Stimulated activated CD4-positive, alpha-beta T cell treated with anti-CD3 and anti-CD28 coated beads, Interleukin-12 subunit alpha, Interleukin-12 subunit beta, amount 100 ng/mL, for 48 hours (primary cell): Measurements from ENCODE around the gene IQGAP1.
"Not testable (repeated sequence)": the region's sequence is repeated elsewhere in the genome, so short reads cannot be mapped to it uniquely, and the experiment has no call there.

Experiments used
- DNase-seq, 3 donors: peaks; one replicate each; pipeline ENCODE4 v3.0.0-alpha.2; 2020; ENCODE audit warnings: low read depth in 2 of 3, low spot score in 1 of 3

IQGAP1 gene

DNA sequence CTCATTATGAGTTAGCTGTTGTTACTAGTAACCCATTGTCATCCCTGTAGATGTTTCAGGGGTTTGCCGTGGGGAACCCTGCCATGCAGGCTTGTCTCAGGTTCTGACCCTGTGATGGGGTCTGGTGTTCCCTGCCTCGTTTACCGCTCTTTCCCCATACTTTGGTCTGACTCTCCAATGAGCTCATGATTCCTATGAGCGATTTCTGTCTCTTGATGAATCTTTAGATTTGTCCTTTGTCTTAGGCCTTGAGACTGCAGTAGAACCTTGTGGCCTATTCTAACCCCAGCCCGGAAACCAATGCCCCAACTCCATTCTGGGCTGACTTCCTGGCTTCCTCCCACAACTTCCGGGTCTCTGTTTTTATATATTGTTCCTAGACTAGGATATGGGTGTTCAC, 11.3 kb upstream of the IQGAP1 start:
- DNase-seq = peak; percentile 25 to 45 (median 32)

DNA sequence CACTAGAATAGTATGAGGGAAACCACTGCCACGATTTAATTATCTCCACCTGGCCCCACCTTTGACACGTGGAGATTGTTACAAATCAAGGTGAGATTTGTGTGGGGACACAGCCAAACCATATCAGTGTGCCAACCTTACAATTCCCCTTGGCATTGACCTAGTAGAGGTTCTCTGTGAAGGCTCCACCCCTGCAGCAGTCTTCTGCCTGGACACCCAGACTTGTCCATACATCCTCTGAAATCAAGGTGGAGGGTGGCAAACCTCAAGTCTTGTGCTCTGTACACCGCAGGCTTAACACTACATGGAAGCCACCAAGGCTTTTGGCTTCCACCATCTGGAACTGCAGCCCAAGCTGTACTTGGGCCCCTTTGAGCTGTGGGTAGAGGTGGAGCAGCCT, 8.8 kb upstream of the IQGAP1 start:
- no peak for DNase-seq

DNA sequence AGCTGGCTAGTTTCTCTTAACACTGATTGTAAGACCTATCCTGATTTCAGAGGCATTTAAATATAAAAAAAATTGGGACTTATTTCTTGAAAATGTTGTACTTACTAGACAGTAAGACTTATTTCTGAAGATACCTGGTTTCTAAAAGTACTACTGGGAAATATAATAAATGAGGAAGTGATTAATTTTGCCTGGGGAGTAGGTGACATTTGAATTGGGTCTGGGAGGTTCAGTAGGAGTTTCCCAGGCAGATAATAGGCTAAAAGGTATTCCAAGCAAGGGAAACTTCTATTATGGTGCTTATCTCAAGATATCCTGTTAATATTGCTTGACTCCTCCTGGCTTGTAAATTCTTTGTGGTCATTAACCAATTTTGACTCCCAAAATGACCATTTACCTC, 6.5 kb upstream of the IQGAP1 start:
- DNase-seq = no peak

DNA sequence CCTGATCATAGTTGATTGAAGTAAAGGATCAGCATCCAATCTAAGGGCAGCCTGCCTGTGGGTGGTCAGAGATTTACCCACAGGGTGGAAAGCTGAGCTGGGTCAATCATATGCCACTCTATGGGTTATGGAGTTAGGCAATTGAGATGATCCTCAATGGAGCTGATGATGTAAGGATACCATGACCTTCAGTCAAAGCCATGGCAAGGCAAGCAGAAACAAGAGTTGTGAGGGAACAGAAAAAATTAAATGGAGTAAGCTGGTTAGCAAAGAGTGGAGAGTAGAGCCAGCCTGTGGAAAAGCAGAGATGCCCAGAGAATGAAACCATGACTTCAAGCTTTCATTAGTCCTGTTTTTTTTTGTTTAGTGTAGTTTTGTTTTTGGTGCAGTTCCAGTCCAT, 5.7 kb upstream of the IQGAP1 start:
- no peak for DNase-seq

DNA sequence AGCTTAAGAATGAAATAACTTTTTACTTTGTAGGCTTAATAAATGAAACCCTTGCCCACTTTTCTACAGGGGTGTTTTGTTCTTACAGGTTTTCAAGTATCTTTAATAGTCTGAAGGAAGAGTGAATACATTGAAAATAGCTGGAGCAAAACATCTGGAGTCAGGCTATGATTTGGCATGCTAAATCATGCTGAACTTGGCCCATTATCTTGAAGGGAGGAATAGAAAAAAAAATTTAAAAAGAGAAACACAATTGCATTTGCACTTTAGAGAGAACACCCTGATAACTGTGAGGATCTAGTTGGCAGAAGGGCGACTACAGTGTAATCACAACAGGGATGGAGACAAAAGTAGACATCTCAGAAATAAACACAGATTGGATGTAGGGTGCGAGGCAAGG, 1.8 kb upstream of the IQGAP1 start:
- no peak for DNase-seq

DNA sequence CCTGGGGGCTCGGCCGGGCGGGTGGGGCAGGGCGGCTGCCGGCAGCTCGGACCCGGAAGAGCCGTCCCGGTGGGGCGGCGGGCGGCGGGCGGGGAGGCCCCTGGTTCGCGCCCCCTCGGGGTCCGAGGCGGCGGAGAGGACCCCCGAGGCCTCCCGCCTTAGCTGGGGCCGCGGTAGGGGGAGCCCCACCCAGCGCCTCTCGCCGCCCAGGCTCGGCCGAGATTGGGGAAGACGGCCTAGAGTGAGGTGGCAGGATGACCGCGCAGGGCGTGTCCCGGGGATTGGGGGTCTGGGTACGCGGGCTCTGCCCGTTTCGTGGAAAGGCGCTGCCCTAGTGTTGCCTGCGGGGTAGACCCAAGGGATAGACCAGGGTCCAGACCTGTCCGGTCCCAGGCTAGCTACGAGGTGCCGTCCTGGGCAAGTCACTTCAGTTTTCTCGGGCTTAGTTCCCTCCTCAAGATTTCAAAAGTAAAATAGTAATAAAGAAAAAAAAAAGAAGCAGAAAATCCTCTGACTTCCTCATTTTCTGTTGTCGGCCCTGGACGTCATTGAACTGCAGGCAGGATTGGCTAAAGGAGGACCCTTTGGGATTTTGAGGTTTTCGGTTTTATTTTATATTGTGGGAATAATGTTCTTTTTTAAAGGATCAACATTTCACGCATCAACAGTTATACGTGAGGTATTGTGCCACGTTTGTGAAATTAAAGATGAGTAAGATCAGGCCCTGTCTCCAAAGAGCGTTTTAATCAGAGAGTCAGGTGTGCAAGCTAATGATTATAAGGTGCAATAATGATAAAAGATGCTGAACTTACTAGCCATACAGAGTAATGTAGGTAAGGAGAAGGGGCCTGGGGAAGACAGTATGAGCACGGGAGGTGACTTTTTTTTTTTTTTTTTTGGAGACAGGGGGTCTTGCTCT, 679 bp downstream of the IQGAP1 start:
- peak; percentile 17 to 51 (median 30) for DNase-seq

DNA sequence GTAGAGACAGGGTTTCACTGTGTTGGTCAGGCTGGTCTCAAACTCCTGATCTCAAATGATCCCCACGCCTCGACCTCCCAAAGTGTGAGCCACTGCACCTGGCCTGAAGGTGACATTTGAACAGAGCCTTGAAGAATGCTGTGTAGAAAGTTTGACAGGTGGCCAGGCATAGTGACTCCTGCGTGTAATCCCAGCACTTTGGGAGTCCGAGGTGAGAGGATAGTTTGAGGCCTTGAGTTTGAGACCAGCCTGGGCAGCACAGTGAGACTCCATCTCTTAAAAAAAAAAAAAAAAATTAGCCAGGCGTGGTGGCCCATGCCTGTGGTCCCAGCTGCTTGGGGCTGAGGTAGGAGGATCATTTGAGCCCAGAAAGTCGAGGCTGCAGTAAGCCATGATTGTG, 1.5 kb downstream of the IQGAP1 start:
- no peak for DNase-seq

DNA sequence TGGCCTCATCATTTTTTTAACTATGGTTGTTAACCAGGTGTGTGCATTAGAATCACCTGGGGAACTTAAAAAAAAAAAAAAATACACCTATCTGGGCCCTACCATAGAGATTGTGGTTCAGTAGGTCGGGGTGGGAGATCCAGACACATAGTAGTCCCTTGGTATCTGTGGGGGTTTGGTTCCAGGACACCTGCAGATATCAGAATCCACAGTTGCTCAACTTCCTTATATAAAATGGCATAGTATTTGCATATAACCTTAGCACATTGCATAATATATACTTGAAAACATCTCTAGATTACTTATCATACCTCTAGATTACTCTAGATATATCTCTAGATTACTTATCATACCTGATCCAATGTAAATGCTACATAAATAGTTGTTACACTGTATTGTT, 5.0 kb downstream of the IQGAP1 start:
- DNase-seq = no peak

DNA sequence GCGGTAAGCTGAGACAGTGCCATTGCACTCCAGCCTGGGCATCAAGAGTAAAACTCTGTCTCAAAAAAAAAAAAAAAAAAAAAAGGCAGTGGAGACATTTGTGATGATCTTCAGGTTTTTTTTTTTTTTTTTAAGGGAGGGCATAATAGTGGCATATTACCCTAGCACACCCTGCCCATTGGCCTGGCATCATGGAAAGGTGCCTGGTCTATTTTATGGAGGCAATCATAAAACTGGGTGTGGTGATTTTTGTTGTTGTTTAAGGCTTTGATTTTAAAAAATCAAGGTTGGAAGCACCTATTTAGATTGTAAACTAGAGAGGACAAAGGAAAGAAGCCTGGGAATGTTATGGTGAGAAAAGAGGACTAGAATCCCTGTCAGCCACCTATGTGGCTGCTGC, 6.0 kb downstream of the IQGAP1 start:
- no peak for DNase-seq

DNA sequence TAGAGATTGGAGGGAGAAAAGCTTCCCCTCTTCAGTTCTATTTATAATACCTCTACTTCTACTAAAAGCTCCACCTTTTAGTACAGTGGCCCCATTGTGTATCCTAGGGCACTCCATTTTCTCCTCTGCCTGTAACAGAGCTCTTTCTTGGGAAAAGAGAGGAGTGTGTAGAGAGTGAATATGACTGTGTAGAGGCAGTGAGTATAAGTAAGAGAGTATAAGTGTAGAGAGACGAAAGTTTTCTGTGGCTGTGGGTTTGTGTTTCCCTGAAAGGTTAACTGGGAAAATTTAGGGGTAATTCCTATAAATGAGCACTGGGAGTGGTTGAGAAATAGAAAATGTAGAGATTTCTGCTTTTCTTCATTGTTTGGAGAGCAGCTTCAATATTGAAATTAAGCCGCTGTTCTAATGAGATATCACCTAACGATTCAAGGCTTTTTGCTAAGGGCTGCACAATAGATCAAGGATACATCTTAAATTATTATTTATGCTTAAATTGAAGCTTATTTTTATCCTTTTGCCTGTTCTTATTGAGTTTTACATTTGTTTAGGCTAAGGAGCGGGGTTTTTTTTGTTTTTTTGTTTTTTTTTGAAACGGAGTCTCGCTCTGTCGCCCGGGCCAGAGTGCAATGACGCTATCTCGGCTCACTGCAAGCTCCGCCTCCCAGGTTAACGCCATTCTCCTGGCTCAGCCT, 6.9 kb downstream of the IQGAP1 start:
- no peak for DNase-seq

DNA sequence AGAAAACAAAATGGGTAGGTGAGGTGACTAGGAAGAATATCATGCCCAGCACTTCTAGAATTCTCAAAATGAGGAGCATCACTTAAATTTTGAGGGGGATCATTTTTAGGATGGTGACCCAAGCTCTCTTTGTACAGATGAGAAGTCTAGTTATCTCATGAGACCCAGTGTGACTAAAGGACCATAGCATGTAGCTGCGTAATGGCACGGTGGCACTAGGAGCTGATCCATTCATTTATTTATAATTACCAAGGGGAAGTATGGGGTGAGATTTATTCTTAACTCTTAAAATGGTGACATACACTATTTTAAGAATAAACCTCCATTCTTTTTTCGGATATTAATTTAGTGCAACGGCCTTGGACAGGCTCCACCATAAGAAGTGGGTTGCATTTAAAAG, 8.3 kb downstream of the IQGAP1 start:
- DNase-seq = no peak

DNA sequence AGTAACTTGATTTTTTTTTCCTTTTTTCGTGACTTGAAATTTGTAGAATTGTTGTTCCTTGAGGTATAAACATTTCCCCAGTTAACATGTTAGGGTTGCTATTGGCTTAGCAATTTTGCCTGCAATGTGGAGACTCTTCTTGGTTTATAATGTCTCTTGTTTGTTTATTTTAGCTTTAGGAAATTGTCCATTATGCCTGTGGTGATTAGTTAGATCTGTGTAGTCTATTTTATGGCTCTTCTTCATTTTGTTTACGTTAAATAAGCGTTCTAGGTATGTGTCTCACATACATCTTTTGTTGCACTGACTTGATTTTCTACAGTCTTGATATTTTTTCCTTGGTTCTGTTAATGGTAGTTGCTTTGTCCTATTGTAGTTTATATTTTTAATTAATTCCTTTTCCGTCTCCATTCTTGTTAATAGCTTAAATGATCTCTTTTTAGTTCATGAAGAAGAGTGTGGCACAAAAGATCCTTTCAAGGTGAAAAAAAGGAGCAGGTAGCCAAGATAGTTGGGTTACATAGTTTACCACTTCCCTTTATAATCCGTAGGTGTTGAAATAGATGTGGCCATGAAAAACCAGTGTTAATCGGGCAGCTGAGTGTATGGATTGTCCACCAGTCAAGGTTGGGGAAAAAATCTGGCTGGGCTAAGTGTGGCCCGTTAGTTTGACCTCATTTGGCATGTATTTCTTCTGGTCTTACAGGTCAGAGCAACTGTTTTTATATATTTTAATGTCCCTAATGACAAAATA, 12.1 kb downstream of the IQGAP1 start:
- DNase-seq = no peak

DNA sequence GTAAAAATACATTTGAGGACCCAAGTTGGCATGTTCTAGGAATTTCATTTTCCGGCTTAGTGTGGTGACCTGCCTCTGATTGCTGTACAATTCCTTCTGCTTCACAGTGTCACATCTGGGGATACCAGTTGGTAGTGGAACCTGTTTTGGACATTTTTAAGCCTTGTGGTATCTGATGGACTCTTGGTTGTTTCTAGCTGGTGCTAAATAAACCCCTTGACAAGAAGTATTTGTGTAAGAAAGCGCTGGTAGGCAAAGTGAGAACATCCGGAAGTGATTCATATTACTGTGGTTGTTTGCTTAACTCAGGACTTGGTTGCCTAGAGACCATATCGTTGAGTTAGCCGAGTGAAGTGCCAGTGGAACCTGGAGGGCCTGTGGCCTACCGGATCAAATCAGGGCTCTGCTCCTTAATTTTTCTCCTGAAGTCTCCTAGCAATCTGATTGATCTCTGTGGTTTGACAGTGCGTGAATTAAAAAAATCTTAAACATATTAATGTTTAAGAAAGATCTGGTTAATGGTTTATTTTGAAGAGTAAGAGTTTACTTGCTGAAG, 12.8 kb downstream of the IQGAP1 start:
- DNase-seq = peak; percentile 34 to 51 (median 40)

DNA sequence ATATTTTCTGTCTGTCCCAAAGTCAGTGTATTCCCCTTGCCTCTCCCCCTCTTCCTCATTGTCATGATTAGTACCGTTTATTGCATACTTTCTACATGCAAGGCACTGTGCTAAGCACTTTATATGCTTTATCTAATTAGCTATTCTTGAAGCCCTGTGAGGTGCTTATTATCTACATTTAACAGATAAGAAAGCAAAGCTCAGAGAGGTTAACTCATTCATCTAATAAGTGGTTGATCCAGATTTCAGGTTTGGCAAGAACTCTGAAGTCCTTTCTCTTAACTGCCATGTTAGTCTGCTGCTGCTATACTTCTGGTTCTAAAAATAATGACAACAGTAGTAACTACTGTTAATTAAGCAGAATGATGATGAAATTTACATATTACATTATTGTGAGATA, 13.5 kb downstream of the IQGAP1 start:
- no peak for DNase-seq

DNA sequence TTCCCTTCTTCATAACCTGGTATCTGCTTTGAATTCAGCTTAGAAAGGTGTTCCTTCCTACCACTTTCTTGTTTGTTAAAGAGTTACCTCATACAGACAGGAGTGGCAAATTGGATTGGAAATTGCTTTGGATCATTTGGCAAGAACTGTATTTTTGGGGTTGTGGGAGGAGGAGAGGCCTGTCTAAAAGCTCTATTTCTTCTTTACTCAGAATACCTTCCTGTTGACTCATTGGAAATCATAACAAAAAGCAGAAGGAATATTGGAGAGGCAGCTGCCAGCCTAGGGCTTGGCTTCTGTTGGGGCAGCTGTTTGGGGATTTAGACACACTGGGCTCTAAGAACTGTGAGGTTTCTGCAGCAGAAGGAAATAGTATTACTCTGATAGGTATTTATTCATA, 14.2 kb downstream of the IQGAP1 start:
- no peak for DNase-seq

DNA sequence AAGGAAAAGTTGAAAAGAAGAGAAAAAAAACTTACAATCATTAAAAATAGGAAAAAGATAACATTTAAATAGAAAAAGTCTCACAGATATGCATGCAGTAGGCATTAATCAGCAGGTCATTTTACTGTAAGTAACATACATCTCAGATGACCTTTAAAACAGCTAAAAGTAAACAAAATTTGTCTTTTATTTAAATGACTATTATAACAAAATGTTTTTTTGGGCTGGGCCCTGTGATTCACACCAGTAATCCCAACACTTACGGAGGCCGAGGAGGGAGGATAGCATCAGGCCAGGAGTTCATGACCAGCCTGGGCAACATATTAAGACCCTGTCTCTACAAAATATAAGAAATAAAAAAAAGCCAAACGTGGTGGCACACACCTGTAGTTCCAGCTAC, 14.7 kb downstream of the IQGAP1 start:
- no peak for DNase-seq

DNA sequence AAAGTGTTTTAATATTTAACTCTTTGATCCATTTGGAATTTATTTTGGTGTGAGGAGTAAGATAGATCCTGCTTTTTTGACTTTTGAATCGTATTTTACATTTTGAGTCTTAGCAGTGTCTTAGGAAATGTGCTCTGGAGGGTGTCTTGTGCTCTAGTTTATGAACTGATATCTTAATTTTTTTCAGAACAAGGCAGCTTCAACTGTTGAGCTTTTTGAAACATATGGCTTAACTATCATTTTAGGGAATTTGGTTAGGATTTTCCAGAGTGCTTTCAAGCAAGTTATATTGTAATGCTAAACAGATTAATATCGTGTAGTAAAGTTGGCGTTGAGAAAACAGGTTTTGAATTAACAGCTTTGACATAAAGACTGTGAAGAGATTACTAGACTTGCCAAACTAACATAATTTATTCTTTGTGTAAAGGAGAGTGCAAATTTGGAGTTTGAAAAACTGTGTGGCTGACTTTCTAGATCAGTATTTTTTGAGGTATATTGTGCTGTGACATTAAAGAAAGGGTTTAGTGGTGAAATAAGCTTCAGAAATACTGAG, 17.1 kb downstream of the IQGAP1 start:
- no peak for DNase-seq

DNA sequence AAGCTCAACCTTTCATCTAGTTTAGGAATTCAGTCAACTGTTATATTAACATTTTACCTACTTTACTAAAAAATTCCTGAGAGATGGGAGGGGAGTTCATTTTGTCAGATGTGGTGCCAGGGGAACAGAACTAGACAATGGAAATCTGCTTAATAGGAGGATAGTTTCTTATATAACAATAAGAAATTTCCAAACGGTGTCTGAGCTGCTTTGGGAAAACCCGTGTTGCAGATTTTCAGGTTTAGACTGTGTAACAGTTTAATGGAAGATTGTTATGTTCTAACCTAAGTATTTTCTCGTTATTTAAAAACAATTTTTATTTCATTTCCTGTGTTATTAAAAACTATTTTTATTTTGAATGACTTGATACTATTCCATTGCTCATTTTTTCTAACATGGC, 19.3 kb downstream of the IQGAP1 start:
- DNase-seq = no peak

DNA sequence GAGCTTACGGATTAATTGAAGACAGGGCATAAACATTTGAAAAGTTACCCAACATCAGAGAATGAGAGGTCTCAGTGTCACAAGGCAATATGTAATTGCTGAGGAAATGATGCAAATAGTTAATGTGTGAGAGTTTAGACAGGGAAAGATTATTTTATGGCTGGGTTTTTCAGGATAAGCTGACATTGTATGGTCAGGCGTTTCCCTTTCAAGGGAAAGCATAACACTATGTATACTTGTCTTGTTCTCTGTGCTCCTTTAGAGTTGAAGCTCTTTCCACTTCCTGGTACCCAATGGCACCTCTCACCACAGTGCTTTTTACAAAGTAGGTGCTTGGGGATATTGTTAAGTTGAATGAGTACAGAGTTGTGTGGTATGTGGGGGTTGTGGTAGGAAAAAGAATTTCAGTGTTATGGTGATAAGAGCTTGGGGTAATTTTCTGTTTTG, 19.9 kb downstream of the IQGAP1 start:
- DNase-seq = no peak

DNA sequence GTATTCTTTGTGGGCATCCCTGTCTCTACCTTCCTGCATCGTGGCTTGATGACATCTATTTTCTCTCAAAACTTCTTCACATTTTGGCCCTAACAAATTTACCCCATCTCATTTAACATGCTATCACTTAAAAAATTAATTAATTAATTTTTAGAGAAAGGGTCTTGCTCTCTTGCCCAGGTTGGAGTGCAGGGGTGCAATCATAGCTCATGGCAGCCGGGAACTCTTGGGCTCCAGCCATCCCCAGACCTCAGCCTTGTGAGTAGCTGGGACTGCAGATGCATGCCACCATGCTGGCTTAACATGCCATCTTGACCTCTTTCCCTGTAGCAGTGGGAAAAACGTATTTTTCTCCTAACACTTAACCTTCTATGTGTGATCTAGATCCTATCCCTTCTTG, 20.6 kb downstream of the IQGAP1 start:
- no peak for DNase-seq

DNA sequence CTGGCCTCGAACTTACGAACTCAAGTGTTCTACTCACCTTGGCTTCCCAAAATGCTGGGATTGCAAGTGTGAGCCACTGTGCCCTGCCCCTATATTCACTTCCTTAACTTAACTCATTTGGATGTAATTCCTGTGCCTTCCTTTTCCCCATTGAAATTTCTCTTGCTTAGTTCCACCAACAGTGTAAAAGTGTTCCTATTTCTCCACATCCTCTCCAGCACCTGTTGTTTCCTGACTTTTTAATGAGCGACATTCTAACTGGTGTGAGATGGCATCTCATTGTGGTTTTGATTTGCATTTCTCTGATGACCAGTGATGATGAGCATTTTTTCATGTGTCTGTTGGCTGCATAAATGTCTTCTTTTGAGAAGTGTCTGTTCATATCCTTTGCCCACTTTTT, 21.5 kb downstream of the IQGAP1 start:
- DNase-seq = not testable (repeated sequence)
